Endodermal cell (in vitro differentiated cells): ENCODE measurements around the gene DLX6. TPM values are rescaled to one million over a fixed set of nuclear protein-coding genes. Genes with fewer than 3 reads are reported as not detected.

Experiments used
- DNase-seq: peaks from one replicate; pipeline ENCODE4 v3.0.0-alpha.2; 2017
- H3K27ac ChIP-seq: 2 replicates; pipeline ENCODE4 v1.5.1; 2013; ENCODE audit warnings: mild to moderate bottlenecking, low read depth, low read length, moderate library complexity
- H3K27me3 ChIP-seq: 2 replicates; pipeline ENCODE4 v1.6.1; 2013; ENCODE audit warnings: mild to moderate bottlenecking, low read length, moderate library complexity; ENCODE audit not compliant: insufficient read depth, control insufficient read depth, poor library complexity, severe bottlenecking
- H3K36me3 ChIP-seq: 2 replicates; pipeline ENCODE4 v1.7.0; 2013; ENCODE audit warnings: mild to moderate bottlenecking, low read length, moderate library complexity; ENCODE audit not compliant: control insufficient read depth, insufficient read depth
- H3K4me1 ChIP-seq: one replicate; pipeline ENCODE4 v1.7.0; 2013; ENCODE audit warnings: low read length; ENCODE audit not compliant: control insufficient read depth, insufficient read depth
- H3K4me3 ChIP-seq: 2 replicates; pipeline ENCODE4 v1.5.1; 2013; ENCODE audit warnings: mild to moderate bottlenecking, low read length, moderate library complexity
- H3K9ac ChIP-seq: 2 replicates; pipeline ENCODE4 v1.6.1; 2013; ENCODE audit warnings: mild to moderate bottlenecking, low read length, moderate library complexity; ENCODE audit not compliant: poor library complexity, severe bottlenecking; ENCODE audit errors: extremely low read depth
- H3K9me3 ChIP-seq: 2 replicates; pipeline ENCODE4 v1.6.1; 2013; ENCODE audit warnings: mild to moderate bottlenecking, low read length, moderate library complexity; ENCODE audit not compliant: control insufficient read depth
- H3K27ac Mint-ChIP-seq: 2 replicates; pipeline ENCODE4 v1.8.0; 2020; ENCODE audit warnings: mixed read lengths
- H3K27me3 Mint-ChIP-seq: 2 replicates; pipeline ENCODE4 v1.8.0; 2021; ENCODE audit warnings: mild to moderate bottlenecking, mixed read lengths; ENCODE audit not compliant: insufficient read depth
- H3K36me3 Mint-ChIP-seq: 2 replicates; pipeline ENCODE4 v1.8.0; 2020; ENCODE audit warnings: low read depth, mixed read lengths
- H3K4me1 Mint-ChIP-seq: 2 replicates; pipeline ENCODE4 v1.8.0; 2020; ENCODE audit warnings: mixed read lengths
- H3K4me3 Mint-ChIP-seq: 2 replicates; pipeline ENCODE4 v1.8.0; 2020; ENCODE audit warnings: mild to moderate bottlenecking, moderate library complexity, mixed read lengths
- H3K9me3 Mint-ChIP-seq: 2 replicates; pipeline ENCODE4 v1.8.0; 2020; ENCODE audit warnings: mild to moderate bottlenecking, mixed read lengths
- CTCF ChIP-seq: fragments of 200-600 bp; sonication (generic); conservative IDR thresholded peaks from 2 replicates; pipeline ENCODE4 v1.5.0; 2021; ENCODE audit warnings: antibody characterized with exemption, mild to moderate bottlenecking
- WGBS, 2 experiments: methylation state at CpG; one replicate each; pipeline versions ENCODE4 v1.1.5 to v1.1.7; 2013; ENCODE audit warnings: missing lambda C conversion rate in 2 of 2, mixed read lengths in 1 of 2; ENCODE audit not compliant: insufficient coverage in 1 of 2, insufficient read length in 1 of 2; 5-methylcytosine and 5-hydroxymethylcytosine counted together
- total RNA-seq, 2 donors: library from RNA; stranded (reverse); fragmentation: NEBNext Ultra II Directional in 1 of 2; extraction: Animal tissue kit (Norgen Biotek cat#: 25700) in 1 of 2; gene quantifications; 2 replicates in 1 of 2; 3 replicates in 1 of 2; pipeline ENCODE4 v1.2.1, GENCODE V29; 2021

Gene DLX6
- total RNA-seq, 2 donors from 2014 or later = not detected

GRCh38 chr7:96996958-96997511 is 8.3 kb upstream of the DLX6 start:
- Mint-ChIP-seq H3K4me1 (peaks cover 21% of the 10 kb centered on the region), H3K27me3 (peaks cover 100% of the 10 kb centered on the region), H3K36me3 (no peaks in the 10 kb centered on the region), H3K27ac (no peak overlapping the region), H3K4me3 (no peak overlapping the region), H3K9me3 (peaks cover 7% of the 10 kb centered on the region)
- no peak overlapping the region for H3K9ac ChIP-seq
- H3K27me3 ChIP-seq = peaks cover 100% of the 10 kb centered on the region
- WGBS, 2 experiments = 0 to 5% methylated on average over 1 to 14 of the region's 14 CpGs
- TF ChIP-seq CTCF = no peak
- no peak overlapping the region for H3K27ac ChIP-seq
- no peaks in the 10 kb centered on the region for H3K36me3 ChIP-seq
- DNase-seq = no peak
- H3K9me3 ChIP-seq = peaks cover 15% of the 10 kb centered on the region
- H3K4me3 ChIP-seq = no peak overlapping the region
- no peaks in the 10 kb centered on the region for H3K4me1 ChIP-seq

- H3K36me3 Mint-ChIP-seq = no peaks in the 10 kb centered on the region
- Histone ChIP-seq H3K27ac (no peak overlapping the region), H3K27me3 (peaks cover 100% of the 10 kb centered on the region), H3K4me1 (no peaks in the 10 kb centered on the region), H3K9me3 (peaks cover 15% of the 10 kb centered on the region), H3K4me3 (no peak overlapping the region), H3K9ac (no peak overlapping the region), H3K36me3 (no peaks in the 10 kb centered on the region)
- DNase-seq = peak; percentile 54
- H3K9me3 Mint-ChIP-seq = peaks cover 7% of the 10 kb centered on the region
- peaks cover 100% of the 10 kb centered on the region for H3K27me3 Mint-ChIP-seq
- H3K27ac Mint-ChIP-seq = no peak overlapping the region
- TF ChIP-seq CTCF = no peak
- 6 to 7% methylated on average over 13 to 23 of the region's 23 CpGs for WGBS, 2 experiments
- peaks cover 23% of the 10 kb centered on the region for H3K4me1 Mint-ChIP-seq
- no peak overlapping the region for H3K4me3 Mint-ChIP-seq
These were observed 7.8 kb upstream of the DLX6 start for GRCh38 chr7:96997512-96998032.

GRCh38 chr7:96998333-96998732 is 7.0 kb upstream of the DLX6 start:
- WGBS, 2 experiments = 0 to 8% methylated on average over 2 to 7 of the region's 11 CpGs
- Mint-ChIP-seq H3K27me3 (peaks cover 100% of the 10 kb centered on the region), H3K27ac (no peak overlapping the region), H3K36me3 (no peaks in the 10 kb centered on the region), H3K4me3 (no peak overlapping the region), H3K4me1 (peaks cover 25% of the 10 kb centered on the region), H3K9me3 (peaks cover 2% of the 10 kb centered on the region)
- Histone ChIP-seq H3K4me3 (no peak overlapping the region), H3K36me3 (no peaks in the 10 kb centered on the region), H3K9me3 (peaks cover 8% of the 10 kb centered on the region), H3K4me1 (no peaks in the 10 kb centered on the region), H3K9ac (no peak overlapping the region), H3K27ac (no peak overlapping the region), H3K27me3 (peaks cover 100% of the 10 kb centered on the region)
- peak; percentile 54 for DNase-seq
- TF ChIP-seq CTCF = no peak
